NK-92 treated with Interleukin-12 subunit alpha and Interleukin-12 subunit beta, amount 100 ng/mL, for 24 hours (cell line): ENCODE data around the gene TIGD2.
A peak's percentile ranks its signal among the peaks of the same experiment; 100 is the strongest.

Experiments
- DNase-seq: peaks from one replicate; lab custom pipeline; 2025; lab: John Stamatoyannopoulos, UW

The TIGD2 gene

DNA sequence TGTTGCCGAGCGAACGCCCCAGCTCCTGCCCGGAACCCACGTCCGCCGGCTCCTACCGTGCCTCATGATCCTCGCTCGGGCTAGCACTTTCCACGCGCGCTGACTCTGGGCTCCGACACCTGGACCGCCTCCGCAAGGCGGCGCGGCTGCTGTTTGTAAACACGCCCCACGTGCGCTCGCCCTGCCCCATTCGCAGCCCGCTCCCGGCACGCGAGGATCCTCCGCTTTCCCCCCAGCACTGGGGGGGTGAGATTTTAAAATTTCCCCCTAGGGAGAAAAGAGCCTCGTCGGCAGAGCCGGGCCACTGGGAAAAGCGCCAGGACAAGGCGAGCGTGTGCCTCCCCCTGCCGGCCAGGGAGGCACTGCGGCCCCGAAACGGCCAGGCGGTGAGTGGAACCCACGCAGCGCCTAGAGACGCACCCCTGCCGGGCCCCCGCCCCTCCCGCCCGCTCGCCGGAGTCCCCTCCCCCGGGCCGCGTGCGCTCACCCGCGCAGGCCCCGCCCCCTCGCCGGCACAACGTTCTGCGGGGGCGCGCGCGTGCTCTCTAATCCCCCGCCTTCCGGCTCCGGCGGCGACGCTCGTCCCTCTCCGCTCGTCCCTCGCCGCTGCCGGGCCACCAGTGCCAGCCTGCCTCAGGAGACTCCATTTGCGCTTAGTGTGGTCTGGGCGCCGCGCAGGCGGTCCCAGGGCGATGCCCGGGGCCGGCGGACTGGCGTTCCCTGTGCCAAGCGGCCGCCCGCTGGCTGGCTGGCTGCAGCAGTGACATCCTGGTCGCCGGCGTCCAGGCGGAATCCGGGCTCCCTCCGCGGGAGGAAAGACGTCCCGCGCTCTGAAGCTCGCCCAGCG lies at the start of gene TIGD2:
Gene TIGD2, plus strand, starts transcription at position 548 of the 847 bp plus-strand sequence. CDS start 1,442 bp downstream, outside the sequence.
- DNase-seq: peak; percentile 17

DNA sequence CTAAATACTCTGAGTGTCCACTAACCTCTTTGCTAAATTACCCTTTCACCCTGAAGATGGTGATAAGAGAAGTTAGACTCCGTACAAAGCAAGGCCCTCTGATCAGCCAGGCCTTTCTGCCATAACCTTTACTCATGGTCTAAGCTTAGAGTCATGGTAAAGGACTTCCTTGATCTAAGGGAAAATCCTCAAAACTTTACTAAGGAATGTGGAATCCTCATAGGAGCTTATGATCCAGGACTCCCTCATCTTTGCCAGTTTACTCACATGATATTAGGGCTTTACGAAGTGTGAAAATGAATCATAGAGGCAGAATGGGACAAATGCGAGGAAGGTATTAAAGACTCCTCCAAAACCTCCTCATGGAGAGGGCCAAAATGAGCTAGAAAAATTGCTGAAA lies 46.5 kb upstream of the TIGD2 start:
- no peak for DNase-seq

DNA sequence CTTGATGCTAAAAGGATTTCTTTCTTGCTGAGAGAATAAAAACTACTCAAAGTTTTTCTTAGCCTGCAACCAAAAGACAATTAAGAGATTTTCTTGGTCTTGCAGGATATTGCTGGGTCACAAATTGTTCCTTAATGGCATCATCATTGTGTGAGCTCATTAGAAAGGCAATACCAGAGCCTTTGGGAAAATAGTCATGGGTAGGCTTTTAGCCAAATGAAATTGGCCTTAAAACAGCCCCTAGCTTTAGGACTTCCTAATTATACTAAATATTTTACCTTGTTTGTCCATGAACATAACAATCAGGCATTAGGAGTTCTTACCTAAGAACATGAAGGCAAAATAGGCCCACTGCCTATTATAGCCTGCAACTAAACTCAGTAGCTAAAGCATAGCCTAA lies 43.9 kb upstream of the TIGD2 start:
- DNase-seq: no peak

DNA sequence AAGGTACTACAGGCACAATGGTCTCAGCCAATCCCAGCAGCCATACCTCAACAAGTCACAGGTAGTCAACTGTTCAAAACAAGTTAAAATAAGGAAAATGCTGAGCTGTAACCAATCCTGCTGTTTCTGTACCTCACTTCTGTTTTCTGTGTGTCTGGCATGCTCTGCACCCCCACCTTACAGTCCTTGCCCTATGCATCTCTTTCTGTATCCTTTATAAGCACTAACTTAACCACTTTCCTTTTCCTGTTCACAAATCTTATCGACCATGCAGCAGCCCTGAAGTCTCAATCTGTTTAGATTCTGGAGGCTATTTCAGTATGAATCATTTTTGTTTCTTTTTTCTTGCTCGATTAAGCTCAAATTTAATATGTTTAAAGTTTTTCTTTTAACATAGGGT lies 41.9 kb upstream of the TIGD2 start:
- DNase-seq: no peak

DNA sequence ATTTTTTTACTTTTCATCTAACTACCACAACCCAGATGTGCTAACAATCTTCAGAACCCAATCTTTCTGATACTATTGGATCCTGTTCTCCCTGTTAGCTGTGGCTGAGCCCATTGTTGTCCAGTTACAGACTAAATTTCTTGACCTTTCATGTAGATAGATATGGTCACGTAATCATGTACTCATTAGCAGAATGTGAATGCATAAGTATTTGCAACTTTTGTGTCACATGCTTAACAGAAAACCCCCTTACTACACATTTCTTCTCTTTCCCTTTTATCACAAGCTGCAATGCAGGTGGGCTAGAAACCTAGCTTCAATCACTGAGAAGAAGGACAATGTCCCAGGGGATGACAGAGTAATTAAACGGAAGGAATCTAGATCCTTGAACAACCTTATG lies 41.3 kb upstream of the TIGD2 start:
- DNase-seq: no peak

DNA sequence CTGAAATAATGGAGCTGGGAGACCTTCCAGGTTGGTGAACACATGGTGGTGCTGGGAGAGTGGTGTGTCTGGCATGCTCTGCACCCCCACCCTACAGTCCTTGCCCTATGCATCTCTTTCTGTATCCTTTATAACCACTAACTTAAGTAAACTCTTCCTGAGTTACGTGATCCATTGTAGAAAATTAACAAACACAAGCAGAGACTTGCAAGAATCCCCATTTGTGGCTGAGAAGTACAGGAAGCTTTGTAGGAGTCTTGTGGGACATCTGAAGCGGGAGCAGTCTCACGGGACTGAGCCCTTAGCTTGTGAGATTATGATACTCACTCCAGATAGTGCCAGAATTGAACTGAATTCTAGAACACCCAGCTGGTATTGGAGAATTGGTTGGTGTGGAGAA lies 40.0 kb upstream of the TIGD2 start:
- DNase-seq: no peak

DNA sequence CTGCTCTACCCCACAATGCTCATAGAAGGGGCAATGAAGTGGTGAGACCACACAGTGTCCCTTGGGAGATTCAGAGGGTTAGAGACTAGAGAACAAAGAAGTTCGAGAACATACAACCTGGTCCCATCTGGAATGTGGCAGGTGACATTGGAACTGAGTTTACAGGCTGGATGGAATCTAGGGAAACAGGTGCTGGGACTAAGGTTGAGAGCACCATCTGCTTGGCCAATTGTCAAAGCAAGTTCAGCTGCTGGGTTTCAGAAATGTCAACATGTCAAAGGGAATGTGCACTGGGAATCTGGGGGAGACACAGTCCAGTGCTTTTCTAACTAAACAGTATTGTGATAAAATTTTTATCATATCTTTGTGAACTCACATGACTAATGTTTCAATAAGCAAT lies 38.4 kb upstream of the TIGD2 start:
- DNase-seq: no peak

DNA sequence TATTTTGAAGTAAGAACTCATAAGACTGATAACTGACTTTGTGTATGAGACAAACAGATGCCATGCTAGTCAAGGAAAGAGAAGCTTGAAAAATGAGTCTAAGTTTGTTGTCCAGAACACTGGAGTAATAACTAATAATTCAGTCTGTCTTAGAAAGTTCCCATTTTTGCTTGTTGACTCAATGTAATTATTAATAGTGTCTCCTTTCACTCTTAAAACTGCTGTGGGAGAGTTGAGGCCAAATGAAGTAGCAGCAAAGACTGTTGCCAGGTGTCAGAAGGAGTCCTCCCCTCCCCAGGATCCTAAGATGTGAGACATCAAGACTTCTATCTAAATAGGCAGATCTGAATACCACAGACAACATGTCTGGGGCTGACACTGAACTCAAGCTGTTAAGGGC lies 33.6 kb upstream of the TIGD2 start:
- no peak for DNase-seq

DNA sequence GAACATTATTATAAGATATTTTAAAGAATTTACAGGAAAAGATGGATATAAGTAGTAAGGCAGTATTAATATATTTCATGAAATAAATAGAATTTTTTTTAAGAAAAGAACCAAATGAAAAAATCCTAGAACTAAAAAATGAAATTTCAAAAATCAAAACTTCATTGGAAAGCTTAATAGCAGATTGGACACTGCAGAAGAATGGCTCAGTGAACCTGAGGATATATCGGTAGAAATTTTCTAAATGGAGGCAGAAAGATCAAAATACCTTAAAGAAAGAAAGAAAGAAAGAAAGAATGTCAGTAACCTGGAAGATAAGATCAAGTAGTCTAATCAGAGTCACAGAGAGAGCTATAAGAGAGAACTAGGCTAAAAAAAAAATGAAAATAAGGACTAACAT lies 33.0 kb upstream of the TIGD2 start:
- no peak for DNase-seq

DNA sequence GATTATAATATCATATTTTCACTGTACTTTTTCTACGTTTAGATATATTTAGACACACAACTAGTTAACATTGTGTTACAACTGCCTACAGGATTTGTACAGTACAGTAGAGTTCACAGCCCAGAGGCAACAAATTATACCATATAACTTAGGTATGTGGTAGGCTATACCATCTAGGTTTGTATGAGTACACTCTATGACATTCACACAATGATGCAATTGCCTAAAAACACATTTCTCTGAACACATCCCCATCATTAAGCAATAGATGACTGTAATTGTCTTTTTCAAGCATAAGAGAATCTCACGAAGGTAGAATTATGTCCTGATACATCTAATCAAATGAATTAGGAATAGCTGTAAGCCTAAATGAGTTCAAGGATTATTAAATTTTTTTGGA lies 12.3 kb upstream of the TIGD2 start:
- DNase-seq: no peak

DNA sequence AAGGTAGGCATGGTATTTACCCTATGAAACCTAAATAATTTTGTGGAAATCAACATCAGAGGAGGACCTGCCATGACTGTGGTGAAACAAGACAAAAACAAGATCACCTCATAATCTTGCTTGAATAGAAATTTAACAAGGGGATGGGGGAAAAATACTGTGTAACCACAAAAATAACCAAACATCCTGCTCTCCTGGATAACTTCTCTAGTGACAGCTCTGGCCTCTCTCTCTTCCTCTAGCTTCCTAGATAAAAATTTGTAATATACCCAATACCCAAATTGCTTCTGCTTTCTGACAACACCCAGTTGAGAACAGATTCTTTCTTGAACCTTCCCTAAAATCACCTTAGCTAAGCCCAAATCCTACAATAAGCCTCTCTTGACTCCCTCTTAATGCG lies 11.9 kb upstream of the TIGD2 start:
- no peak for DNase-seq

DNA sequence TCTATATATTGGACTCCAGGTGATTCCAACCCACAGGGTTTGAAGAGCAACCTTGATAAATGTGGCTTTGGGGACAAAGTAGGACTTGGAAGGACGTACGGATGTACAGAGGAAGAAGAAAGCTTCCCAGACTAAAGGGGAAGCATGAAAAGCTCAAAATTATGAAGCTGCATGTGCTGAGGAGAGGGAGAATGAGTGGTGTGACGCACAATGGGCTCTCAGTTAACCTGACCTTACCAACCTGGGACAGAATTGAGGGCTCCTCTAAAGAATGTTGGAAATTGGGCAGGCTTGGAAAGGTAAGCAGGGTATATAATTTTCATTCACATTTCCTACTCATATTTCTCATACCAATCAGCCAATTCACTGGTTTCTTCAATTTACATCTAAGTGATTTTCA lies 10.5 kb upstream of the TIGD2 start:
- no peak for DNase-seq

DNA sequence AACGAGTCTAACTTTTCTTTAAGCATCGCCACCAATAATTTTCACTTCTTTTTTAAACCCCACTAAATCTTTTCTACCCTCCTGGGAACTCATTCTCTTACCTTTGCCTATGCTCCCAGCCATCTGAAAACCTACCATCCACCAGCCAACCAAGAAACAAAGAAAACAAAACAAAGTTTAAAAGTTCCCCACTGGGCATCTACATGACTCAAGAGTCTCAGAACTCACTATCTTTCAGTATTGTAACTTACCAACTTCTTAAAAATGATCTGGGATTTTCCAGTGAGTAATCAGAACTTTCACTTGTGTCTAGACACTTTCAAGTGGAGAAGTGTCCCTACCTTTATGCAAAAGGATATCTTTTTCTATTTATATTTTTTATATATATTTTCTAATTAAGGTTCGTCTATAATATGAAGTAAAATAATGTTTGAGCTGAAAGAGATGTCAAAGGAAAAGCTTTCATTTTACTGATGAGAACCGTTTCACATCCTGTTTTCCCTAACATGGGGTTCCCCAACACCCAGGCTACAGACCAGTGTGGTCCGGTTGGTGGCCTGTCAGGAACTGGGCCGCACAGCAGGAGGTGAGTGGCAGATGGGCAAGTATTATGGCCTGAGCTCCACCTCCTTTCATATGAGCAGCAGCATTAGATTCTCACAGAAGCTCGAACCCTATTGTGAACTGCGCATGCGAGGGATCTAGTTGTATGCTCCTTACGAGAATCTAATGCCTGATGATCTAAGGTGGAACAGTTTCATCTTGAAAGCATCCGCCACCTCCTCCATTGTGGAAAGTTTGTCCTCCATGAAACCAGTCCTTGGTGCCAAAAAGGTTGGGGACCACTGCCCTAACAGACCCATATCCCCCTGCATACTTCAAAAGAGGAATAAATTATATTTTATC lies 9.8 kb upstream of the TIGD2 start:
- no peak for DNase-seq

DNA sequence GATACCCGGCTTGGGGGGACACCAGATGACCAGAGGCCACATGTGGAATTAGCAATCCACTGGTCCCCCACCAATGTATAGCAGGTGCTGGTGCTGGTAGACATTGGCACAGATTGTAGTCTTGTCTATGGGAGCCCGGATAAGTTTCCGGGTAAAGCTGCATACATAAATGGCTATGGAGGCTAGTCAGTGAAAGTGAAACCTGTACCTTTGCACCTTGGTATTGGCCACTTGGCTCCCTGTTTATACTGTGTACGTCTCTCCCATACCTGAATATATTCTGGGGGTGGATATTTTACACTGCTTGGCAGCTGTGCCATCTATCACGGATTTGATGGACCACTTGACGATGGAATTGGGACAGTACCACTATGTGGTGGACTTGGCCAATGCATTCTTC lies 5.6 kb upstream of the TIGD2 start:
- no peak for DNase-seq

DNA sequence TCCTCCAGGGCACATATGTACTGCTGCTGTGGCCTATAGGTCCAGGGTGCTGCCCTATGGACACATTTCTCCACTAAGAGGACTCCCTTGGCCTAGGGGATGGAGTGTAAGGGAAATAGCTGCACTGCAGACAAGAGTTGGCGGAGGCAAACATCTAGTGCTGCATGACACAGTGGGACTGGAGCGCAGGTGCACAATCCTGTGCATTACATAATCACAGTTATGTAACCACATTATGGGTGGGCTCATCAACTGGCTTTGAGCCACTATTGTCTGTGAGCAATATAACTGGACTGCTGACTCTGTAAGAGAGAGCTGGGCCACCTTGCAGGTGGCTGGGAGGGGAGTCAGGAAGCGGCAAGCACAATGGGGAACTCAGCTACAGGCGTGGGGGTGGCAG lies 3.2 kb upstream of the TIGD2 start:
- no peak for DNase-seq

DNA sequence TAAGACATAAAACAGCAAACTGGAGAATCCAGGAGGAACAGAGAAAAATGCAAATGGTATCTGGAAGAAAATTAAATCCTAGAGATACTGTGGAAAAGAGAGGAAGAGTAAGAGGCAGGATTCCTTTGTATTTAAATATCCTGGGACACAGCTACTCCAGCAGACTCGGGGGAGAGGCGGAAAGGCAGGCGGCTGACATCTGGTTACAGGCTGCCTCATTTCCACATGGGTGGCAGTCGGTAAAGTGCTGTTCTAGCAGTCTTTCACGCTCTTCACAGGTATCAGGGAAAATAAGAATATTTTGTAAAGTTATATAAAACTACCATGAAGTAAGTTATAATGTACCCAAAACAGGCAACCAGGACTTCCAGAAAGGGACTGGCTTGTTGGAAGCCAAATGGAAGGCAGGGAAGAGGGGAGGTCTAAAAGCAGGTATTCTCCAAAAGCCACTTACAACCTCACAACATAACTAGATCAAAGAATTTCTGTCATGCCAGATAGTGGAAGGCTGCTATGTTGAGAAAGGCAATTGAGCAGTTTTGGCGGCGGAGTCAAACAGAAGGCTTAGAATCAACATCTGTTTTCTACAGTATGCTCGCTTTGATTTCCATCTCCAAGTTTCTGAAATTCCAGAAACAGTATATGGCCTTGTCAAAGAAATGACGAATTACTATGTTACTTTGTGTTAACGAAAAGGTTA lies 1.3 kb upstream of the TIGD2 start:
- DNase-seq: no peak

DNA sequence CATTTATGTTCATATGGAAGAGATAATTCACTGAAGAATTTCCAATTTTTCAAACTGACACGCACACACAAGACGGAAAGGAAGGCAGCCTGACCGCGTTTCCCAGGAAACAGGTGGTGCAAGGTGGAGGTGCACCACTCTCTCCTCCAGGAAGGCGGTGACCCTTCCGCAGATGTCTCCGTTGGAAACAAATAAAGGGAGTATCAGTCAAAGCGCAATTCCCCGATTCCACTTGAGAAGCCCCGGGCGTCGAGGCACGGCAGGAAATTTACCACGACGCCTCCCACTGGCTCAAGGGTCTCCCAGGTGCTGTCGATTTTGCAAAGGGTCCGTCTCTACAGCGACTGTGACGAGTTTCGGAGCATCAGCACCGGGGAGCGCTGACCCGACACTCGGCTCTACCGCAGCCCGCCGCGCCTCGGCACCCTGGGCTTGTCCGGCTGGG lies 770 bp upstream of the TIGD2 start:
- DNase-seq: no peak

DNA sequence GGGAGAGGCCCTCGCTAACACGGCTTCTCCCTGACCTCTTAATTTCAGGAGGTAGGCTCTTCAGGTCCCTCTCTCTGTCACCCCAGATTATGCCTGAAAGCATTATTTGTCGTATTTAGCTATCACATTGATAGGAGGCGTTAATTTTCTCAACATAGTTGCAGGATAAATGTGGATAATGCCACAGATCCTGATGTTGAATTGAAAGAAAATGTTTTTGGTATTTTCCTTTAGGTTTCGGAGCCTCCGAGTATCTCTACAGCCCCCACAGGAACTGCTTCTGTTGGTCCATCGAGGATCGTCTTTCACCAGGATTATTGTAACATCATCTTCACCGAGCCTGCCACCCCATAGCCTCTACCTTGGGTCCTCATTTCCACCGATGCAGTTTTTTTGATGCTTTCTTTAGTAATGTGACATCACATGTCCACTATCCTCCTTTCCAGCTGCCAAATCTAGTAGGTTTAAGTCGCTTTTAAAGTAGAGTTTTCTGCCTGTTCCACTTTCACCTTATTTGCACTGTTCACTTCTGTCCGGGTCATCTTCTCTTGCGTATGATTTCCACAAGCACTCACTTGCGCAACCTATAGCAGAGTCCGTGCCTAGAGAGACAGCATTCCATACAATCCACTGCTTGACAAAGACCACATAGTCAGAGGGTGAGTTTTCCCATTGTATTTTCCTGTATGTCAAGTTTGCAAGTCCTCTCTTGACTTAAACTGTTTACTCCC lies 665 bp downstream of the TIGD2 start:
- no peak for DNase-seq

DNA sequence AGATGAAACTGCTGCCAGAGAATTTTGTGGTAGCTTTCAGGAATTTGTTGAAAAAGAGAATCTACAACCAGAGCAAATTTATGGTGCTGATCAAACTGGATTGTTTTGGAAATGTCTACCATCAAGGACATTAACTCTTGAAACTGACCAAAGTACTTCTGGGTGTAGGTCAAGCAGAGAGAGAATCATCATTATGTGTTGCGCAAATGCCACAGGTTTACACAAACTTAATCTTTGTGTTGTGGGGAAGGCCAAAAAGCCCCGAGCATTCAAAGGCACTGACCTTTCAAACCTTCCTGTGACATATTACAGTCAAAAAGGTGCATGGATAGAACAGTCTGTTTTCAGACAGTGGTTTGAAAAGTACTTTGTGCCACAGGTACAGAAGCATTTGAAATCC lies 2.1 kb downstream of the TIGD2 start:
- no peak for DNase-seq

DNA sequence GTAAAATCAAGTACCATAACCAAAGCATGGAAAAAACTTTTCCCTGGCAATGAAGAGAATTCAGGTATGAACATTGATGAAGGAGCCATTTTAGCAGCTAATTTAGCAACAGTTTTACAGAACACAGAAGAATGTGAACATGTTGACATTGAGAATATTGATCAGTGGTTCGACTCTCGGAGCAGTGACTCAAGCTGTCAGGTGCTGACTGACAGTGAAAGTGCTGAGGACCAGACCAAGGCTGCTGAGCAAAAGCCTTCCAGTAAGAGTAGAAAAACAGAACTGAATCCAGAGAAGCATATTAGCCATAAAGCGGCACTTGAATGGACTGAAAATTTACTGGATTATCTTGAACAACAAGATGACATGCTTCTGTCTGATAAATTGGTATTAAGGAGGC lies 2.8 kb downstream of the TIGD2 start:
- no peak for DNase-seq

DNA sequence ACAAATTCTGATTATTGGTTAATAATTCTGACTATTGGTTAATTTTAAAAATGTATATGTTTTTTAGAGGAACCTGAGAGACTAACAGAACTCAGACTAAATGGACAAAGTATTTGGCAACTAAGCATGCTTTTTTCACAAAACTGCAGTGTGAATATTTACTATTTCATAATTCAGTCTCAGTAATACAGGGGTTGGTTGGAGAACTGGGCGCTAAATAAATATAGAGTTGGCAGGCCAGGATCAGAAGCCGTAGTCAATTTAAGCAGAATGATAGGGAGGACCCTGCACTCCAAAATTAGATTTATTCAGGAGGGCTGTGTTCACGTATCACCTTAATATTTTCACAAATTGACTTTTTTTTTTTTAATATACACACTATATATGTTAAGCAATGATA lies 5.8 kb downstream of the TIGD2 start:
- no peak for DNase-seq

DNA sequence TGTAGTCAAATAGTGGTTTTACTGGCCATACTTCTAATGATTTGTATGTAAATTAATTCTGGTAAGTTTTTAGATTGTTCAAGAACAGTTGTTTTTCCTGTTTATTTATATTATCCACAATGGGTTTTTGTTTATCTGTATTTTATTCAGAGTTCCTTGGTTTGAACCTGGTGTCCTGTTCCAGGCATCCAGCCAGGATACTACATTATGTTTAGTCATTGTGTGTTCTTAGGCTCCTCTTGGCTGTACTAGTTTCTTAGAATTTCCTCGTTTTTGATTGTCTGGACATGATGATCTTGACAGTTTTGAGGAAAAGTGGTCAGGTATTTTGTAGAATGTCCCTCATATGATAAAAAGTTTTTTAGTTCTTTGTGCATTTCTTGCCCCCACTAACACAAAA lies 7.8 kb downstream of the TIGD2 start:
- DNase-seq: no peak
